Activated CD4-positive, alpha-beta memory T cell treated with anti-CD3 and anti-CD28 coated beads, Interleukin-2, amount 10 ng/mL, durations not matched to agents 7 days and 5 days (primary cell): Measurements from ENCODE around the gene ST3GAL3. TPM values are rescaled to one million over a fixed set of nuclear protein-coding genes. Genes with fewer than 3 reads are reported as not detected.

Experiments
- CTCF ChIA-PET: fragments of 350-600 bp; sonication (Branson Sonifier 250); formaldehyde crosslinking; loops from one replicate; lab custom pipeline; 2021; ENCODE audit warnings: antibody characterized with exemption, inconsistent platforms; lab: Charles Lee
- POLR2A ChIA-PET: fragments of 350-600 bp; sonication (Branson Sonifier 250); formaldehyde crosslinking; loops from one replicate; lab custom pipeline; 2021; ENCODE audit warnings: antibody characterized with exemption; lab: Charles Lee
- DNase-seq: peaks from one replicate; pipeline ENCODE4 v3.0.0-alpha.2; 2020
- H3K27ac Mint-ChIP-seq: one replicate; pipeline ENCODE4 v1.8.0; 2021; ENCODE audit warnings: mild to moderate bottlenecking, mixed read lengths
- H3K27me3 Mint-ChIP-seq: one replicate; pipeline ENCODE4 v1.8.0; 2021; ENCODE audit warnings: mixed read lengths
- H3K36me3 Mint-ChIP-seq: one replicate; pipeline ENCODE4 v1.8.0; 2021; ENCODE audit warnings: low read depth, mixed read lengths
- H3K4me1 Mint-ChIP-seq: one replicate; pipeline ENCODE4 v1.8.0; 2021; ENCODE audit warnings: mixed read lengths
- H3K4me3 Mint-ChIP-seq: one replicate; pipeline ENCODE4 v1.8.0; 2021; ENCODE audit warnings: mild to moderate bottlenecking, mixed read lengths
- H3K9me3 Mint-ChIP-seq: one replicate; pipeline ENCODE4 v1.8.0; 2021; ENCODE audit warnings: mixed read lengths
- total RNA-seq, 2 experiments: library from RNA; stranded (reverse); gene quantifications; one replicate each; pipeline ENCODE4 v1.2.3, GENCODE V29; 2021

The ST3GAL3 gene
- total RNA-seq, 2 experiments from 2014 or later, result 14.2 to 16.9 TPM

- no peaks in the 10 kb centered on the region for H3K9me3 Mint-ChIP-seq
- peaks cover 25% of the 10 kb centered on the region for H3K36me3 Mint-ChIP-seq
- peaks cover 46% of the 10 kb centered on the region for H3K4me1 Mint-ChIP-seq
- peak overlapping the region; percentile 79 for H3K4me3 Mint-ChIP-seq
- peak overlapping the region; percentile 44 for H3K27ac Mint-ChIP-seq
- DNase-seq, result no peak
- CTCF ChIA-PET, result interaction anchor here (0.9 kb wide), 1 partner anchor 25 kb away, joined by 4 read pairs; no protein-coding TSS in a partner anchor
- H3K27me3 Mint-ChIP-seq, result no peaks in the 10 kb centered on the region
- POLR2A ChIA-PET, result interaction anchor here (1.3 kb wide), 1 partner anchor 10 kb away, joined by 4 read pairs; the partner anchor contains the start of gene DPH2
These were observed 272.4 kb downstream of the ST3GAL3 start for GRCh38 chr1:43979528-43980254.

DNA sequence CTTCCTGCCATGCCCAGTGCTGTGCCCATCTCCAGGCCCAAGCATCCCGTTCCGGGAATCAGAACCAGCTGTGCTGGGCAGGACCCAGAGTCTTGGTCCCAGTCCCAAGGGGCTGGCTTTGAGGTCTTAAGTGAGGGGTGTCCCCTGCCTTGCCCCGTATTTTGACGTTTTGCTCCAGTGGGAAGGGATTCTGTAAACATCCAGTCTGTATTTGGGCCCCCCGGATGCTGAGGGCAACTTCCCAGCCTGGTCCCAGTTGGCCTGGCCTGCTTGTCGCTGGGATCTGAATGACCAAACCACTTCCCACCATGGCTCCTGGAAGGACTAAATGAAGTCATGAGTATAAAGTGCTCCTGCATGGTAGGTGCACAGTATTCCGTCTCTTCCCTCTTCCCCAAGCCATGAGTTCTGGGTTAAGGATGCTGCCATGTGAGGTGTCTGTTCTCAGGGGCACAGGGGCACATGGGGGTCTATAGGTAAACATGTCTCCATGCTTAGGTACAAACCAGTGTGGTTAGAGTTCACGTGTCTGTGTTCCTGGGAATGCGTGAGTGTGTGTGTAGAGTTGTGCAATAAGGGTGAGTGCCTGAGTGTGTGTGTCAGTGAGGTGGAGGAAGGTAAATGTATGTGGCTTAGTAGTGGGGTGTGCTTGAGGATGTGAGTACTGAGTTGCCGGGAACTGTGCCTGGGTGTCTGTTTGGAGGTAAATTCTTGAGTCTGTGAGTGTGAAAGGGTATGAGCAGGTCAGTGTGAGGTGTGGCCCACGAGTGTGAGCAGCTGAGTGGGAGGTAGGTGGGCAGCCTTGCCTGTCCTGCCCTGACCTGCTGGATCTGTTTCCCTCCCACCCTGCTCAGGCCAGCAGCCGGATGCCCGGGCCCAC, 273.2 kb downstream of the ST3GAL3 start:
- peaks cover 45% of the 10 kb centered on the region for H3K4me1 Mint-ChIP-seq
- DNase-seq, result no peak
- no peaks in the 10 kb centered on the region for H3K9me3 Mint-ChIP-seq
- CTCF ChIA-PET, result interaction anchor here (0.9 kb wide), 1 partner anchor 24 kb away, joined by 4 read pairs; no protein-coding TSS in a partner anchor
- H3K27ac Mint-ChIP-seq, result peak overlapping the region; percentile 44
- H3K36me3 Mint-ChIP-seq, result peaks cover 25% of the 10 kb centered on the region
- H3K27me3 Mint-ChIP-seq, result no peaks in the 10 kb centered on the region
- POLR2A ChIA-PET, result interaction anchor here (1.3 kb wide), 1 partner anchor 11 kb away, joined by 4 read pairs; the partner anchor contains the start of gene DPH2
- peak overlapping the region; percentile 79 for H3K4me3 Mint-ChIP-seq

Other genes with a start within 250 kb of the ST3GAL3 start
- gene PTPRF, start 176.7 kb upstream of the ST3GAL3 start, total RNA-seq, result 1 to 10 TPM; 2.1 to 2.4 TPM
- 10 to 100 TPM; 45.3 to 49.4 TPM for gene KDM4A, start 57.4 kb upstream of the ST3GAL3 start, total RNA-seq
- gene ARTN, start 226.3 kb downstream of the ST3GAL3 start, total RNA-seq, result under 1 TPM; 0.20 to 0.23 TPM
- gene IPO13, start 239.4 kb downstream of the ST3GAL3 start, total RNA-seq, result 10 to 100 TPM; 21.5 to 23.5 TPM